LNCaP clone FGC (cell line): ENCODE results near the gene PREP.
"Not testable (repeated sequence)": the region's sequence is repeated elsewhere in the genome, so short reads cannot be mapped to it uniquely, and the experiment has no call there.

Experiments
- DNase-seq: peaks from one replicate; pipeline ENCODE4 v3.0.0-alpha.2; 2011; ENCODE audit warnings: low read depth
- H3K4me3 ChIP-seq: 2 replicates; pipeline ENCODE4 v1.5.1; 2011; ENCODE audit warnings: mild to moderate bottlenecking, low read depth, low read length, control low read depth
- TF ChIP-seq, protein P1 (sequence below): IDR thresholded peaks from 2 replicates; pipeline ENCODE4 v1.5.1; 2012; ENCODE audit warnings: mild to moderate bottlenecking; ENCODE audit not compliant: control insufficient read depth, insufficient read depth; ENCODE audit errors: extremely low read depth

The PREP gene

GRCh38 chr6:105251689-105252088 lies 151.2 kb downstream of the PREP start:
- TF ChIP-seq, protein P1, sequence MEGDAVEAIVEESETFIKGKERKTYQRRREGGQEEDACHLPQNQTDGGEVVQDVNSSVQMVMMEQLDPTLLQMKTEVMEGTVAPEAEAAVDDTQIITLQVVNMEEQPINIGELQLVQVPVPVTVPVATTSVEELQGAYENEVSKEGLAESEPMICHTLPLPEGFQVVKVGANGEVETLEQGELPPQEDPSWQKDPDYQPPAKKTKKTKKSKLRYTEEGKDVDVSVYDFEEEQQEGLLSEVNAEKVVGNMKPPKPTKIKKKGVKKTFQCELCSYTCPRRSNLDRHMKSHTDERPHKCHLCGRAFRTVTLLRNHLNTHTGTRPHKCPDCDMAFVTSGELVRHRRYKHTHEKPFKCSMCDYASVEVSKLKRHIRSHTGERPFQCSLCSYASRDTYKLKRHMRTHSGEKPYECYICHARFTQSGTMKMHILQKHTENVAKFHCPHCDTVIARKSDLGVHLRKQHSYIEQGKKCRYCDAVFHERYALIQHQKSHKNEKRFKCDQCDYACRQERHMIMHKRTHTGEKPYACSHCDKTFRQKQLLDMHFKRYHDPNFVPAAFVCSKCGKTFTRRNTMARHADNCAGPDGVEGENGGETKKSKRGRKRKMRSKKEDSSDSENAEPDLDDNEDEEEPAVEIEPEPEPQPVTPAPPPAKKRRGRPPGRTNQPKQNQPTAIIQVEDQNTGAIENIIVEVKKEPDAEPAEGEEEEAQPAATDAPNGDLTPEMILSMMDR = no peak
- no peak for DNase-seq
- no peak overlapping the region for H3K4me3 ChIP-seq

DNA sequence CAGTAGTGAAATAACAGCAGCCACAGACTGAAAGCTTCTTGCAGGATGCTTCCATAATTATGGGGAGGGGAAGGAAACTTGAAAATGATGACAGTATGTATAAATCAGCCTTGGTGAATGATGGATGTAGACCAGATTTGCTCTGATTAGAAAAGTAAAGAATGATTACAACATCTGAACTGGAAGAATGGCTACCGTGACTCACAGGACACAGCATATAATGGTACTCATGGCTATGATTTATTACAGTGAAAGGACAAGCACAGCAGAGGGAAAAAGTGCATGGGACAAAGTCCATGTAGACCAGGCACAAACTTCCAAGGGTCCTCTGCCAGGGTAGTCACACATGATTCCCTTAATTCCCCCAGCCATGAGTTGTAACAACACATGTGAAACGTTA lies 152.3 kb downstream of the PREP start:
- TF ChIP-seq, protein P1 = no peak
- H3K4me3 ChIP-seq = no peak overlapping the region
- DNase-seq = no peak

DNA sequence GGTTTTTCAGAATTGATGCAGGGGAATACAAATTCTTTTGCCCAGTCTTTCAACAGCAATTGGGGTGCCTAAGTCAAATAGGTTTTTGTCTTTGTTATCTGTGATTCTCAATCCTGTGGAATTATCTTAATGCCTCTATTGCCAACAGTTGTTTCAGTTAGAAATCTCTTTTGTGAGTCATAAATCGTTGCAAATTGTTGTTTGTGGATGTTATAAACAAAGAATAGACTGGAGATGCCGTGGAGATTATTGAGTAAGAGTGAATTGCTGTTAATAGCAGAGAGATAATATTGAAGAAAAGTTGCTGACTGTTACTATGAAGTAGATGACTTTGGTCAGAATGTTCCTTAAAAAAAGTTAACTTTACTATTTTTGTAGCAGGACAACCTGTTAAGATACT lies 159.4 kb downstream of the PREP start:
- no peak overlapping the region for H3K4me3 ChIP-seq
- no peak for DNase-seq
- TF ChIP-seq, protein P1 = no peak

DNA sequence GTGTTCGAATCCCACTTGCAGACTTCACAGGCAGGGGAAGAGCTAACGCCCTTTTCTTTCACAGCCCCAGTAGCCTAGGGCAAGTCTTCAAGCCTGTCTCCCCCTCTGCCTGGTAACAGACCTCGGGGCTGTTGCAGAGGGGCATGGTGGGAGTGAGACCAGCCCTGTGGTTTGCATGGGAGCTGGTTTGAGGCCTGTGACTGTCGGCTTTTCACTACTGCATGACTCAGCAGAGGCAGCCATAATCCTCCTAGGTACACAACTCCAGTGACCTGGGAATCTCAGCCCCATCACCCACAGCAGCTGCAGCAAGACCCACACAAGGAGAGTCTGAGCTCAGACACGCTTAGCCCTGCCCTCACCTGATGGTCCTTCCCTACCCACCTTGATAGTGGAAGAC lies 167.7 kb downstream of the PREP start:
- TF ChIP-seq, protein P1 = no peak
- no peak for DNase-seq
- no peak overlapping the region for H3K4me3 ChIP-seq

DNA sequence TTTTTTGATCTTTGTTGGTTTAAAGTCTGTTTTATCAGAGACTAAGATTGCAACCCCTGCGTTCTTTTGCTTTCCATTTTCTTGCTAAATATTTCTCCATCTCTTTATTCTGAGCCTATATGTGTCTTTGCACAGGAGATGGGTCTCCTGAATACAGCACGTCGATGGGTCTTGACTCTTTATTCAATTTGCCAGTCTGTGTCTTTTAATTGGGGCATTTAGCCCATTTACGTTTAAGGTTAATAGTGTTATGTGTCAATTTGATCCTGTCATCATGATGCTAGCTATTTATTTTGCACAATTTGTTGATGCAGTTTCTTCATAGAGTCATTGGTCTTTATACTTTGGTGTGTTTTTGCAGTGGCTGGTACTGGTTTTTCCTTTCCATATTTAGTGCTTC lies 171.1 kb downstream of the PREP start:
- H3K4me3 ChIP-seq, DNase-seq: not testable (repeated sequence)
